Measurements from ENCODE around the gene RUNX1.

RUNX1 gene

DNA sequence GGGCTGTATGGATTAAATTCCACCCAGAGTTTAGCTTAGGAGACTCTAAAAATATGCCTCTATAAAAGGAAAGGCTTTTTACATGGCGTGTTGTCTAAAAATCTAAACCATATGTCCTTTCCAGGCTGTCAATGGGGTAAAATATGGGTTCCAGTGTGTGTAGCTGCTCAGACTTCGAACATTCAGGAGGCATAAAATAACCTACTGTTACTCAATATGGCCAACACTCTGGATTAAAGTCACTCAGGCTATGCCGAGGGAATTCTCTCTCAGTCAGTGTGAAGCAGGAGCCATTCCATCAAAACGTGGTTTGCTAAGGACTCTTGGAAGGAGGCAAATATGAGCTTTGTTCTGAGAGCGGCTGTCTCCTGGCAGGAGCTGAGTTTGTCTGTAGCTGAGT, 135.3 kb downstream of the RUNX1 start:
- no peak for DNase-seq

- no peak for DNase-seq
Measured at GRCh38 chr21:34912022-34912945, 136.8 kb downstream of the RUNX1 start.

DNA sequence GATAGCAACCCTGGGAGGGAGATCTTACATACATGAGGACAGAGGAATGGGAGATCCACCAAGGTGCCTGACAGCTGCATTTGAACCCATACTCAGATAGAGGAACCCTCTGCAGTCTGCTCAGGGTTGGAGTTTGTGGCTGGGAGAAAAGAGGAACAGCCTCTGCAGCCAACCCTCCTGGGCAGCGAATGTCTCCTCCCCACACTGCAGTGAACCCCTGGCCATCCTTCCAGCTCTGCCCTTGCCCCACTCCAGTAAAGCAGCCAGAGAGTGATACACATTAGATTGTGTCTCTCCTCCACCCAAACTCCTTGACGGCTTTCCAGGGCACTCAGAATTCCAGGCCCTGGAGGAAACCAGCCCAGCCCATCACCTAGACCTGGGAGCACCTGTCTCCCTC, 137.7 kb downstream of the RUNX1 start:
- no peak for DNase-seq

DNA sequence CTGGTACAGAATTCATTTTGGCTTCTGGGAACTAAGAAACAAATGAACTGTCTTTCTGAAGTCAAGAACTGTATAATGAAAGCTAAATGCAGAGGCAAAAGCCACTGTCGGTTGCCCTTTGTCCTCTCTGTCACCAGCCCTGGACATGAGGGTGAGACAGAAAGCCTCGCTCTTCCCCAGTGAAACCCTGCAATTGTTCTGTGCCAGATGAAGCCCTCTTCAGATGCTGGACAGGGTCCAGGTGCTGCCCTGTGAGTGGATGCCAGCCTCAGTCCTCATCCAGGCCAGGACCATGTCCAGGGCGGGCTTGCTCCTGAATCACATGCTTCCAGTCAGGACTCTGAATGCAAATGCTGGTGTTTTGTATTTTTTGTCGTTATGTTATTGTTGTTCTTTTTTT, 138.7 kb downstream of the RUNX1 start:
- no peak for DNase-seq

DNA sequence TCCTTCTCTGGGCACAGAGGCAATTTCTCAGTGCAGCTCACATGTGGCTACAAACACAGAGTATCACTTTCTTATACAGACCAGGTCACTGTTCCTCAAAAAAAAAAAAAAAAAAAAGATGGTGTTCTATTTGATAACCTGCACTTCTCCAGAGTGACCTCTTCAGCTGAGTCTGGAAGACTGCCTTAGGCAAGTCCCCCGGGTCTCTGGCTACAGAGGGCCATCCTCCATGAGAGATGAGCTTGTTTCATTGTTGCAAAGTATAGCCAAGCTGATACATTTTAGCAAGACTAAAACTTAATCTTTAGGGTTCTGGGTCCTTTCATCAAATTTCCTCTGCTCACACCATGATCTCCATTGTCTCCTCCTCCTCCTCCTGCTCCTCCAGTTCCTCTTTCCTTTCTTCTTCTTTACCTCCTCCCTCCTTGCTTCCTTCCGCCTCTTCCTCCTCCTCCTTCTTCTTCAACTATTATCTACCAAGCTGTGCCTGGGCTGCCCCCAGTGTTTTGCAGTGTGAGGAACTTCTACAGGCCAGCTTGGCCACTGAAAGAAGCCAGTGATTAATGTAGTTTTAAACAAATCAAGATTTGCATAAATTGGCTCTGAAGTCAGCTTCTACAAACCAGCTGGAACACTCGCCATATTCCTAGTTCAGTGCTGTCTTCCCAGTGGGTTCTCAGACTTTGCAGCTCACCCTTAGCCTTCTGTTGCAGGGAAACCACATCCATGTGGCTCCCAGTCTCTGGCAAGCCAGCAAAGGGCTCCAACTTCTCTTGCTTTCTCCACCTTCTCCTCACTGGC, 139.4 kb downstream of the RUNX1 start:
- DNase-seq = no peak

DNA sequence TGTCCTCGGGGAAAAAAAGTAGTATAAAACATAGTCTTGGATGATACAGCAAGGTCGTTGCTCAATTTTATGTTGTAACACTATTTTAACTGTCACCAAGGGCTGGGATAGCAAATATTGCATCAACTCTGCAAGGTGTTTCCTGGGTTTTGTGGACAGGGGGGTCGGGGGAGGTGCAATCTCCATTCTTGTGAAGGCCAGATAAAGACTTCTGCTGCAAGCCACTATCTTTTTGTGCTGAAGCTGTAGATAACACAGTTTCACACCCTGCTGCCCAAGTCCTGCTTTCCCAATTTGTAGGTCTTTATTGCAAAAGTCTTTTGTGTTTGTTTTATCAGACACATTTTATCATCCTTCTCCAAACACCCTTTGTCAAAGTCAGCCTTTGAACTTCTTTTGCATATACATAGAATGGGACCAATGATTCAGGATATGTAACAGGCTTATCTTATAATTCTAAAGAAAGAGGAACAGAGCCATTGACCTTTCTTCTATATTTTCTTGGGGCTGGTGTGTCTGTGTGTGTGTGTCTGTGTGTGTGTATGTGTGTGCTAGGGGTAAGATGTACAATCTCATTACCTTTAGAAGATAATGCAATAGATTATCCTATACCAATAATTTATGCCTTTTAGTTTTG, 140.6 kb downstream of the RUNX1 start:
- no peak for DNase-seq

DNA sequence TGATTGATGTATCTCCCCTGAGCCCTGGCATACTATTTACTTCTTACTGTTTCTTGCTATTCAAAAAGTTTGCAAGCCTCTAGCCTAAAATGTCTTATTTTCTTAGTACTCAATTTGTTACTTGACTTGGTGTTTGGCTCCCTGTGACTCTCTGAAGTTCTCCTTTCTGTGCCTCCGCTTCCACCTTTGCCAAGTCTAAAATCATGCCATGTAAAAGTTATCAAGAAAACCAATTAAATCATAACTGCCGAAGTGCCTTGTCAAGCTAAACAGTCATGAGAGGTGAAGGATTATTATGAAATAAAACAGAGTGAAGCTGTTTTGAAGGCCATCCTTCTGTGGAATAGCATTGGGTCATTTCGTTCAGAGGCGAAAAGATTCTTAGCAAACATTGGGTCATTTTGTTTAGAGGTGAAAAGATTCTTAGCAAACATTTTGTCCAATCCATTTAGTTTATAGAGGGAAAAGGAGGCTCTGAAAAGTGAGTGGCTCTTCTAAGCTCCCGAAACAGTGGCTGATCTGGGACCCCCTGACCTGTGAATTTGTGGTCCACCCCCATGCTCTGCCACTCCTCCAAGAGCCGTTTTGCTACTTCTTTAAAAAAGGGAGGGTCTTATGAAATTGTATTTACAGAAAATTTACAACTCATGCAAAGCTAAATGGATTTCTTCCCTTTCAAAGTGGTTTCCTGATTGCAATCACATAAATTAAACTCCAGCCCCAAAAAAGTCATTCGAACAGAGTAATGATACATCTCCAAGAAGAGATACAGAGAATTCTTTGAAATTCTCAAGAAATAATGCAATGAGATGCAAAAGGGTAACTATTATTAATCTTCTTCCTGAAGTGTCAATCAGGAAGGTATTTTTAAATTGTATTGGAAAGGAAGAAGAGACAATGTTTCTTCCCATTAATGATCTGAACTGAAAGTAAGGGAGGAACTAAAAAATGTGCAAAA, 141.4 kb downstream of the RUNX1 start:
- DNase-seq = no peak

DNA sequence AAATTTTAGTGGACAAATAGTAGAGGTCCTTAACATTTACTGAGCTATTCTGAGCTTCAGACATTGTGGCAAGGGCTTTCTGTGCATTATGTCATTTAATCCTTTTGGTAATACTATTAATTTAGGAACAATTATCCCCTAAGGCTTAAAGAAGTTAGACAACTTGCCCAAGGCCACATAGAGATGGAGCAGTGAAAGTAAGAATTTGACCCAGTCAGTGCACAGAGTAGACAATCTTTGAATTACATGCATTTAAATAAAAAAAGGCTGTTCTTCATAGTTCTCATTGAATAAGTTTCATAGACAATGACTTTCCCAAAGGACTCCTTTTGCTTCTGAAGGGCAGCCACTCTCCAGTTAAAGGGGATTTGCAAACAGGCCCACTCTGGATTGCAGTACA, 142.7 kb downstream of the RUNX1 start:
- no peak for DNase-seq

DNA sequence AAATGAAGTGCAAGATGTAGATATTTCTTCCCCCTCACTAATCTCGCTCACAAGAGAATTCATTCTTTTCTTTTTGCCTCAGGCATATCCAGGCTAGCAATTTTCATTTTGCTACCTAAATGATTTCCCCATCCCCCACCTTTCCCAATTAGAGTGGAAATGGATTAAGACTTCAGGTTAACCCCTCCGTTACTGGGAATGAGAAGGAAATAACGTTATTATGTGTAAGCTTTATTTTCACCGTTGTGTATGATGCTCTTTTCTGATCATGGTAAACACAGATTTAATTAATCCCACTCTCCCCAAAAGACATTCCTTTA, 143.9 kb downstream of the RUNX1 start:
- no peak for DNase-seq

- DNase-seq = no peak
Measured at GRCh38 chr21:34904526-34905217, 144.4 kb downstream of the RUNX1 start.

DNA sequence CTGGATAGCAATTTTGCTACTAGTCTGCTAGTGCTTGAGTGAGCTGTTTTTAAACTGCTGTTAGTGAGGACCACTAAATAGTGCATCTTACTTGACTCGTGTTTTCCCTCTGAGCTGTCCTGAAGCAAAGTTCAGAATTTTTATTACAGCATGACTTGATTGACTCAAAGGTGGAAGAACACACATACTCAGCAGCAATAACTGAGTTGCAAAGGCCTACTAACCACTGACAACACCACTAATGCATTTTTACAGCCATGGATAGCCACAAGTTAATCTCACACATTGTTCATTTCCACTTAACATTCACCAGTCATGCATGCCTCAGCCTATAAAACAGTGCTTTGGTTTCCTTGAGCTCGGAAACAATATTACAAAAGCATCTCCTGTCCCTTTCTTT, 148.7 kb downstream of the RUNX1 start:
- no peak for DNase-seq

DNA sequence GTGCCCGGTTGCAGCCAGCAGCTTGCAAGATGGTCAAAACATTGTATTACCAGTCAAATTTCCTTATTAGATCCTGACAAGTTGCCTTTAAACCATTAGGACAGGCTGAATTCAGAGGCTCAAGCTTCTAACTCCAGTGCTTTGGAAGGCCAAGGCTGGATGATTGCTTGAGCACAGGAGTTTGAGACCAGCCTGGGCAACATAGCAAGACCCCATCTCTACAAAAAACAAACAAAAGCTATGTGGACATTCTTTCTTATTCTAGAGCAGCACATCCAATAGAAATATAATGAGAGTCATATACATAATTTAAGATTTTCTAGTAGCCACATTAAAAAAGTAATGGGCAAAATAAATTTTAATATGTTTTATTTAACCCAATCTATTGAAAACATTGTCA, 149.3 kb downstream of the RUNX1 start:
- no peak for DNase-seq

- DNase-seq = no peak
Measured at GRCh38 chr21:34899302-34899701, 149.8 kb downstream of the RUNX1 start.

GRCh38 chr21:34897828-34898227, 151.3 kb downstream of the RUNX1 start:
- no peak for DNase-seq

GRCh38 chr21:34894401-34894800, 154.7 kb downstream of the RUNX1 start:
- no peak for DNase-seq

DNA sequence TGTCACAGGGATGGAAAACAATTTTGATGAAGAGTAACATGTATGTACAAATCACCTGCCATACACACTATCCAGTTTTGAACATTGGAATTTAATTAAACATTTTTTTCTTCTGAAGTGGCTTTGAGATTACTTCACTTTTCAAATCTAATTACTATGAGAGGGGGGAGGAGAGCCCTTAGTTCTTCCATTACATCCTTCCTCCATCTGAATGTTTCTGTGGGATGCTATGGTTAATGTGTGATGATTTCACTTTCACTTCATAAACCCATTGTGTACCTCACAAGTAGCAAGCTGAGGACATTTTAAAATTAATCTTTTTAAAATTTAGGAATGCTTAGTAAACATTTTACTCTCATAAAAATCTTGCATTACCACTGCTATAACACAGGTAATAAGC, 156.9 kb downstream of the RUNX1 start:
- no peak for DNase-seq

- DNase-seq = no peak
Measured at GRCh38 chr21:34891613-34891943, 157.5 kb downstream of the RUNX1 start.

- no peak for DNase-seq
Measured at GRCh38 chr21:34890724-34891612, 158.1 kb downstream of the RUNX1 start.

DNA sequence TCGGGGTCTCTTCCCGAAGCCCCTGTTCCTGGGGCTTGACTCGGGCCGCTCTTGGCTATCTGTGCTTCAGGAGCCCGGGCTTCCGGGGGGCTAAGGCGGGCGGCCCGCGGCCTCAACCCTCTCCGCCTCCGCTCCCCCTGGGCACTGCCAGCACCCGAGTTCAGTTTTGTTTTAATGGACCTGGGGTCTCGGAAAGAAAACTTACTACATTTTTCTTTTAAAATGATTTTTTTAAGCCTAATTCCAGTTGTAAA, 158.7 kb downstream of the RUNX1 start:
- DNase-seq = no peak

GRCh38 chr21:34889676-34890469, 159.2 kb downstream of the RUNX1 start:
- peak; percentile 64 for DNase-seq

DNA sequence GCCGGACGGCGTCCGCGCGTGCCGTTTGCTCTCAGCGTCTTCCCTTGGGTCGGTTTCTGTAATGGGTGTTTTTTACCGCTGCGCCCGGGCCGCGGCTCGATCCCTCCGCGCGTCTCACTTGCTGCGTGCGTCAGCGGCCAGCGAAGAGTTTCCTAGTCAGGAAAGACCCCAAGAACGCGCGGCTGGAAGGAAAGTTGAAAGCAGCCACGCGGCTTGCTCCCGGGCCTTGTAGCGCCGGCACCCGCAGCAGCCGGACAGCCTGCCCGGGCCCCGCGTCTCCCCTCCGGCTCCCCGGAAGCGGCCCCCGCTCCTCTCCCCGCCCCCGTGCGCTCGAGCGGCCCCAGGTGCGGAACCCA, 159.8 kb downstream of the RUNX1 start:
- no peak for DNase-seq
